Hepatocyte (in vitro differentiated cells): Measurements from ENCODE around the gene TENM4.

Experiments
- CTCF ChIP-seq: fragments of 200-600 bp; sonication (generic); IDR thresholded peaks from 2 replicates; pipeline ENCODE4 v1.5.1; 2016; ENCODE audit warnings: antibody characterized with exemption, mild to moderate bottlenecking; ENCODE audit not compliant: poor library complexity
- EZH2 ChIP-seq: fragments of 200-600 bp; sonication (generic); IDR thresholded peaks from 2 replicates; pipeline ENCODE4 v1.6.1; 2016; ENCODE audit warnings: antibody characterized with exemption, mild to moderate bottlenecking, borderline replicate concordance
- EZH2phosphoT487 ChIP-seq: fragments of 200-600 bp; sonication (generic); IDR thresholded peaks from one replicate; pipeline ENCODE4 v1.6.1; 2018; ENCODE audit warnings: antibody characterized with exemption, mild to moderate bottlenecking, low read depth, moderate library complexity; ENCODE audit not compliant: unreplicated experiment, severe bottlenecking

- no peak for TF ChIP-seq CTCF
- TF ChIP-seq EZH2phosphoT487 = no peak
- no peak for TF ChIP-seq EZH2
These were observed 393.5 kb downstream of the TENM4 start for GRCh38 chr11:79047321-79047720.
